ENCODE results near the gene ITGA4. TPM values are rescaled to one million over a fixed set of nuclear protein-coding genes. Genes with fewer than 3 reads are reported as not detected.

ITGA4 gene
- total and polyA plus RNA-seq, 2 of the 13 experiments (the other 11 are each of a cell fraction or from before 2014, with no cell fraction given): not detected

DNA sequence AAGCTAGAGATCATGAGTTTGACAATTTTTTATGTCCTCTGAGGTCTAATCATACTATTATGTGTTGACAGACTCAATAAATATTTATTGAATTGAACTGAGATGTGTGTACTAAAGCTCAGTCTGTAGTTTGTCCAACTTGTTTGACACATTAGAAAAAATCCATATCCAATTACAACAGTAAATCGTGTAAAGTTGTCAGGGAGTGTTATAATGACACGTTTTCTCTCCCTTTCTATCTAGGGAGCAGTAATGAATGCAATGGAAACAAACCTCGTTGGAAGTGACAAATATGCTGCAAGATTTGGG, 28.4 kb downstream of the ITGA4 start:
- TF ChIP-seq ZFAT (CRISPR knock-in tag; conservative IDR thresholded peaks at IDR 0.05): no peak
- TF ChIP-seq MAFK (conservative IDR thresholded peaks at IDR 0.05 in 1 of 2, IDR thresholded peaks at IDR 0.05 in 1 of 2; ENCODE audit: low read length in 2 of 2): no peak
- TF ChIP-seq, protein P1, sequence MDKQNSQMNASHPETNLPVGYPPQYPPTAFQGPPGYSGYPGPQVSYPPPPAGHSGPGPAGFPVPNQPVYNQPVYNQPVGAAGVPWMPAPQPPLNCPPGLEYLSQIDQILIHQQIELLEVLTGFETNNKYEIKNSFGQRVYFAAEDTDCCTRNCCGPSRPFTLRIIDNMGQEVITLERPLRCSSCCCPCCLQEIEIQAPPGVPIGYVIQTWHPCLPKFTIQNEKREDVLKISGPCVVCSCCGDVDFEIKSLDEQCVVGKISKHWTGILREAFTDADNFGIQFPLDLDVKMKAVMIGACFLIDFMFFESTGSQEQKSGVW (CRISPR knock-in tag; IDR thresholded peaks at IDR 0.05; ENCODE audit: borderline replicate concordance): no peak
- TF ChIP-seq, protein P2, sequence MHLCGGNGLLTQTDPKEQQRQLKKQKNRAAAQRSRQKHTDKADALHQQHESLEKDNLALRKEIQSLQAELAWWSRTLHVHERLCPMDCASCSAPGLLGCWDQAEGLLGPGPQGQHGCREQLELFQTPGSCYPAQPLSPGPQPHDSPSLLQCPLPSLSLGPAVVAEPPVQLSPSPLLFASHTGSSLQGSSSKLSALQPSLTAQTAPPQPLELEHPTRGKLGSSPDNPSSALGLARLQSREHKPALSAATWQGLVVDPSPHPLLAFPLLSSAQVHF (CRISPR knock-in tag; IDR thresholded peaks at IDR 0.05): no peak
- TF ChIP-seq, protein P3, sequence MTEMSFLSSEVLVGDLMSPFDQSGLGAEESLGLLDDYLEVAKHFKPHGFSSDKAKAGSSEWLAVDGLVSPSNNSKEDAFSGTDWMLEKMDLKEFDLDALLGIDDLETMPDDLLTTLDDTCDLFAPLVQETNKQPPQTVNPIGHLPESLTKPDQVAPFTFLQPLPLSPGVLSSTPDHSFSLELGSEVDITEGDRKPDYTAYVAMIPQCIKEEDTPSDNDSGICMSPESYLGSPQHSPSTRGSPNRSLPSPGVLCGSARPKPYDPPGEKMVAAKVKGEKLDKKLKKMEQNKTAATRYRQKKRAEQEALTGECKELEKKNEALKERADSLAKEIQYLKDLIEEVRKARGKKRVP (CRISPR knock-in tag; IDR thresholded peaks at IDR 0.05): no peak
- Histone ChIP-seq H4K20me1 (ENCODE audit: insufficient read depth, low read length) (no peaks in the 10 kb centered on the region), H3K4me3 (replicated peaks in 1 of 3; ENCODE audit: insufficient read depth in 1 of 3, low read depth in 2 of 3, low read length in 3 of 3) (no peak overlapping the region), H3K27me3 (ENCODE audit: control insufficient read depth in 1 of 2, insufficient read depth in 2 of 2, low read length in 2 of 2) (no peaks in the 10 kb centered on the region; a peak in 1 of 5 replicates), H3K27ac (ENCODE audit: extremely low read length, insufficient read depth, low read length) (no peak overlapping the region), H3K9ac (ENCODE audit: insufficient read depth, low read depth, low read length) (no peak overlapping the region), H2AFZ (ENCODE audit: low read length) (no peak overlapping the region), H3K9me3 (ENCODE audit: low read length) (no peaks in the 10 kb centered on the region), H3K36me3 (replicated peaks in 1 of 2; ENCODE audit: control insufficient read depth in 1 of 2, insufficient read depth in 2 of 2, low read length in 2 of 2) (no peaks in the 10 kb centered on the region), H3K79me2 (ENCODE audit: insufficient read depth, low read length) (no peaks in the 10 kb centered on the region), H3K4me2 (ENCODE audit: low read depth, low read length) (no peak overlapping the region), H3K4me1 (ENCODE audit: insufficient read depth, low read length) (no peaks in the 10 kb centered on the region)
- no peak for DNase-seq (ENCODE audit: low spot score)
- FAIRE-seq: no peak
- 2% methylated on average over 3 of the region's 3 CpGs for WGBS (ENCODE audit: low lambda C conversion rate)
- in situ Hi-C loops (cut with HindIII; ENCODE audit: extremely low pct_ligation_motif_present, low pct_unique_long_range_greater_than_20kb) (no loop called here), intact Hi-C loops (cut with micrococcal nuclease; ENCODE audit: unreplicated experiment) (no loop called here)
- POLR2A ChIA-PET: no interaction called here
- CTCF ChIA-PET (ENCODE audit: low intra/inter-chr PET ratio, low total read pairs): no interaction called here
- no TSS peak for BruUV-seq (replicated peaks)
- no peak for ATAC-seq

DNA sequence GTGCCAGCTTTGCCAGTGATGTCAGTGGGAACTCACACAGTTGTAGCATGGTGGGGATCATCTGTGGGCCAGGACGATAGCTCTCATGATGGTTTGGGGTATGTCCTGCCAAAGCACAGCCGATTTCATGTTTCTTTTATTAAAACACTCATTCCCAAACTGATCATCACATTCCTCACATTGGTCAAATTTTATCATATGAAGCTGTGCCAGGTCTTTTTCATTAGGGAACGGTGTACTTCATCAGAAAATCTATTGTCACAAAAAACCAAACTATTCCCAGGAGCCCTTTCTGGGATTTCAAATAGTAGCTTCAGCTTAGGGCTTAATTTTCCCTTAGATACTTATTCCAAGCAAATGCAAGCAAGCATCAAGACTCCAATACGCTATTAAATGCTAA, 42.0 kb downstream of the ITGA4 start:
- FAIRE-seq (no peak), DNase-seq (ENCODE audit: low spot score) (no peak), ATAC-seq (no peak)
- Histone ChIP-seq H3K9me3 (ENCODE audit: low read length) (no peaks in the 10 kb centered on the region), H3K27me3 (ENCODE audit: control insufficient read depth in 1 of 2, insufficient read depth in 2 of 2, low read length in 2 of 2) (no peaks in the 10 kb centered on the region), H2AFZ (ENCODE audit: low read length) (no peak overlapping the region), H3K9ac (ENCODE audit: insufficient read depth, low read depth, low read length) (no peak overlapping the region), H3K4me3 (replicated peaks in 1 of 3; ENCODE audit: insufficient read depth in 1 of 3, low read depth in 2 of 3, low read length in 3 of 3) (no peak overlapping the region), H3K79me2 (ENCODE audit: insufficient read depth, low read length) (no peaks in the 10 kb centered on the region), H3K36me3 (replicated peaks in 1 of 2; ENCODE audit: control insufficient read depth in 1 of 2, insufficient read depth in 2 of 2, low read length in 2 of 2) (no peaks in the 10 kb centered on the region), H3K4me2 (ENCODE audit: low read depth, low read length) (no peak overlapping the region), H3K27ac (ENCODE audit: extremely low read length, insufficient read depth, low read length) (no peak overlapping the region), H3K4me1 (ENCODE audit: insufficient read depth, low read length) (no peaks in the 10 kb centered on the region), H4K20me1 (ENCODE audit: insufficient read depth, low read length) (no peaks in the 10 kb centered on the region)
- no TSS peak for BruUV-seq (replicated peaks)
- in situ Hi-C loops (cut with HindIII; ENCODE audit: extremely low pct_ligation_motif_present, low pct_unique_long_range_greater_than_20kb) (no loop called here), intact Hi-C loops (cut with micrococcal nuclease; ENCODE audit: unreplicated experiment) (no loop called here)
- 0% methylated on average over 4 of the region's 4 CpGs for WGBS (ENCODE audit: low lambda C conversion rate)
- CTCF ChIA-PET (ENCODE audit: low intra/inter-chr PET ratio, low total read pairs): no interaction called here
- POLR2A ChIA-PET: no interaction called here
- TF ChIP-seq REPIN1 (CRISPR knock-in tag; IDR thresholded peaks at IDR 0.05; ENCODE audit: borderline replicate concordance, low read depth) (no peak), ZNF572 (CRISPR knock-in tag; IDR thresholded peaks at IDR 0.05) (no peak), FOXA1 (IDR thresholded peaks at IDR 0.05) (no peak), FOXA1 (CRISPR knock-in tag; IDR thresholded peaks at IDR 0.05) (no peak), SNAI1 (CRISPR knock-in tag; IDR thresholded peaks at IDR 0.05; ENCODE audit: borderline replicate concordance) (no peak)
- TF ChIP-seq, protein P4, sequence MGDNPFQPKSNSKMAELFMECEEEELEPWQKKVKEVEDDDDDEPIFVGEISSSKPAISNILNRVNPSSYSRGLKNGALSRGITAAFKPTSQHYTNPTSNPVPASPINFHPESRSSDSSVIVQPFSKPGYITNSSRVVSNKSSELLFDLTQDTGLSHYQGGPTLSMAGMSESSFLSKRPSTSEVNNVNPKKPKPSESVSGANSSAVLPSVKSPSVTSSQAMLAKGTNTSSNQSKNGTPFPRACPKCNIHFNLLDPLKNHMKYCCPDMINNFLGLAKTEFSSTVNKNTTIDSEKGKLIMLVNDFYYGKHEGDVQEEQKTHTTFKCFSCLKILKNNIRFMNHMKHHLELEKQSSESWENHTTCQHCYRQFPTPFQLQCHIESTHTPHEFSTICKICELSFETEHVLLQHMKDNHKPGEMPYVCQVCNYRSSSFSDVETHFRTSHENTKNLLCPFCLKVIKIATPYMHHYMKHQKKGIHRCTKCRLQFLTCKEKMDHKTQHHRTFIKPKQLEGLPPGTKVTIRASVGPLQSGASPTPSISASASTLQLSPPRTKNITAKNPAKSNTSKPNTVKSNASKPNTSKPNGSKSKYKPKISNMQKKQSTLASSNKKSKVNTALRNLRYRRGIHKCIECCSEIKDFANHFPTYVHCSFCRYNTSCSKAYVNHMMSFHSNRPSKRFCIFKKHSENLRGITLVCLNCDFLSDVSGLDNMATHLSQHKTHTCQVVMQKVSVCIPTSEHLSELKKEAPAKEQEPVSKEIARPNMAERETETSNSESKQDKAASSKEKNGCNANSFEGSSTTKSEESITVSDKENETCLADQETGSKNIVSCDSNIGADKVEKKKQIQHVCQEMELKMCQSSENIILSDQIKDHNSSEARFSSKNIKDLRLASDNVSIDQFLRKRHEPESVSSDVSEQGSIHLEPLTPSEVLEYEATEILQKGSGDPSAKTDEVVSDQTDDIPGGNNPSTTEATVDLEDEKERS (CRISPR knock-in tag; IDR thresholded peaks at IDR 0.05): no peak
- TF ChIP-seq, protein P5, sequence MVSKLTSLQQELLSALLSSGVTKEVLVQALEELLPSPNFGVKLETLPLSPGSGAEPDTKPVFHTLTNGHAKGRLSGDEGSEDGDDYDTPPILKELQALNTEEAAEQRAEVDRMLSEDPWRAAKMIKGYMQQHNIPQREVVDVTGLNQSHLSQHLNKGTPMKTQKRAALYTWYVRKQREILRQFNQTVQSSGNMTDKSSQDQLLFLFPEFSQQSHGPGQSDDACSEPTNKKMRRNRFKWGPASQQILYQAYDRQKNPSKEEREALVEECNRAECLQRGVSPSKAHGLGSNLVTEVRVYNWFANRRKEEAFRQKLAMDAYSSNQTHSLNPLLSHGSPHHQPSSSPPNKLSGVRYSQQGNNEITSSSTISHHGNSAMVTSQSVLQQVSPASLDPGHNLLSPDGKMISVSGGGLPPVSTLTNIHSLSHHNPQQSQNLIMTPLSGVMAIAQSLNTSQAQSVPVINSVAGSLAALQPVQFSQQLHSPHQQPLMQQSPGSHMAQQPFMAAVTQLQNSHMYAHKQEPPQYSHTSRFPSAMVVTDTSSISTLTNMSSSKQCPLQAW (CRISPR knock-in tag; IDR thresholded peaks at IDR 0.05): no peak

Measured in HepG2 (cell line).